ENCODE results near the gene USP13. TPM values are rescaled to one million over a fixed set of nuclear protein-coding genes. Genes with fewer than 3 reads are reported as not detected.

Gene USP13
- total RNA-seq, 1 experiment from 2014 or later: 19.0 TPM

- no peak for DNase-seq (ENCODE audit: low read depth)
Measured at GRCh38 chr3:179791793-179792192, 139.0 kb downstream of the USP13 start.

- DNase-seq (ENCODE audit: low read depth): no peak
Measured at GRCh38 chr3:179794355-179794754, 141.5 kb downstream of the USP13 start.

GRCh38 chr3:179796421-179796820 is 143.6 kb downstream of the USP13 start:
- DNase-seq (ENCODE audit: low read depth): no peak

GRCh38 chr3:179797192-179797591 is 144.4 kb downstream of the USP13 start:
- no peak for DNase-seq (ENCODE audit: low read depth)

- DNase-seq (ENCODE audit: low read depth): peak; percentile 55
Measured at GRCh38 chr3:179801263-179801662, 148.4 kb downstream of the USP13 start.

- DNase-seq (ENCODE audit: low read depth): no peak
Measured at GRCh38 chr3:179801856-179802255, 149.0 kb downstream of the USP13 start.

- DNase-seq (ENCODE audit: low read depth): peak; percentile 28
Measured at GRCh38 chr3:179806177-179806576, 153.3 kb downstream of the USP13 start.

GRCh38 chr3:179807588-179807987 is 154.7 kb downstream of the USP13 start:
- DNase-seq (ENCODE audit: low read depth): no peak

- no peak for DNase-seq (ENCODE audit: low read depth)
Measured at GRCh38 chr3:179809639-179810038, 156.8 kb downstream of the USP13 start.

- peak; percentile 86 for DNase-seq (ENCODE audit: low read depth)
Measured at GRCh38 chr3:179811321-179812095, 158.7 kb downstream of the USP13 start.

- no peak for DNase-seq (ENCODE audit: low read depth)
Measured at GRCh38 chr3:179812096-179812382, 159.2 kb downstream of the USP13 start.

- DNase-seq (ENCODE audit: low read depth): no peak
Measured at GRCh38 chr3:179819379-179819778, 166.5 kb downstream of the USP13 start.

- DNase-seq (ENCODE audit: low read depth): no peak
Measured at GRCh38 chr3:179822296-179822695, 169.5 kb downstream of the USP13 start.

GRCh38 chr3:179825527-179826246 is 172.8 kb downstream of the USP13 start:
- DNase-seq (ENCODE audit: low read depth): no peak

- no peak for DNase-seq (ENCODE audit: low read depth)
Measured at GRCh38 chr3:179826247-179826637, 173.4 kb downstream of the USP13 start.

- DNase-seq (ENCODE audit: low read depth): no peak
Measured at GRCh38 chr3:179828738-179829137, 175.9 kb downstream of the USP13 start.

GRCh38 chr3:179829401-179829800 is 176.6 kb downstream of the USP13 start:
- DNase-seq (ENCODE audit: low read depth): no peak

- DNase-seq (ENCODE audit: low read depth): no peak
Measured at GRCh38 chr3:179832333-179832854, 179.6 kb downstream of the USP13 start.

- no peak for DNase-seq (ENCODE audit: low read depth)
Measured at GRCh38 chr3:179833294-179833693, 180.5 kb downstream of the USP13 start.

- no peak for DNase-seq (ENCODE audit: low read depth)
Measured at GRCh38 chr3:179837374-179837773, 184.5 kb downstream of the USP13 start.
